ENCODE results near the gene TBCD.
"Not testable (repeated sequence)": the region's sequence is repeated elsewhere in the genome, so short reads cannot be mapped to it uniquely, and the experiment has no call there.

The TBCD gene

GRCh38 chr17:82962163-82962720 lies 210.4 kb downstream of the TBCD start:
- no peak for DNase-seq (ENCODE audit: low read depth)
- TF ChIP-seq MYC (IDR thresholded peaks at IDR 0.05; ENCODE audit: low read depth, low read length) (no peak), MAX (IDR thresholded peaks at IDR 0.05; ENCODE audit: low read depth, low read length) (no peak), CTCF (IDR thresholded peaks at IDR 0.05; ENCODE audit: low read depth, low read length) (no peak), POLR2A (IDR thresholded peaks at IDR 0.05; ENCODE audit: extremely low read depth, insufficient read length) (no peak)
- no peak overlapping the region for H3K4me3 ChIP-seq (ENCODE audit: low read depth, low read length)

DNA sequence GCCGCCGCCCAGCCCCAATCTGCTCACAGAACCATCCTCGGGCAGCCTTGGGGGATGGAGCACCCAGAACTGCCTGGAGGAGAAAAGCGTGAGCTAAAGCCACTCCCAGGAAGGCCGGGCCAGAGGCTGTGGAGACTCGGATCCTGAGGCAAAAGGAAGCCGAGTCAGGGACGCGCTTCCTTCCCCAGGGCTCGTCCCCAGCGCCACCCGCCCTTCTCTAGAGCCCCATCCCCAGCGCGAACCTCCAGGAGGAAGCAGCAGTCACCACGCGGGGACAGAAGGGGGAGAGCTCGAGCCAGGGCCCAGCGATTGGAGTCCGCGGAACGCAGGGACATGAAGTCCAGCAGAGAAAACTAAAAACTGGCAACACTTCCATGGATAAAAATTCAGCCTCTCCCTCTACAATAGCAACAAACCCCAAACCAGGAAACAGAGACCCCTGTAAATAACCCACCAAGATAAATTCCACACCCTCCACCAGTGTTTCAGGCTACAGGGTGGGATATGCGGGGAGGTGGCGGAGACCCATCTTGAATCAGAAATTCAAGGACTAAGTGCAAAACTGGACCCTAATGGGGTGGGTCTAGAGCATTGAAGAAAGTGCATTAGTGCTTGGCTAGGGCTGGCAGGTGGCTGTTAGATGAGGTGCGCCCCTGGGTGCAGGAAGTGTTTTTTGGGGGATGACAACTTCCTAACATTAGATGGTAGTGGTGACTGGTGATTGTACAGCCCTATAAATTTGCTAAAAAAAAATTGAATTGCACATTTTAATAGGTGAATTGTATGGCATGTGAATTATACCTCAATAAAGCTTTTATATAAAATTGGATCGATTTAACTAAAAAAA lies 211.5 kb downstream of the TBCD start:
- TF ChIP-seq MAX (IDR thresholded peaks at IDR 0.05; ENCODE audit: low read depth, low read length), result no peak
- no peak for TF ChIP-seq POLR2A (IDR thresholded peaks at IDR 0.05; ENCODE audit: extremely low read depth, insufficient read length)
- TF ChIP-seq CTCF (IDR thresholded peaks at IDR 0.05; ENCODE audit: low read depth, low read length), result no peak
- no peak for TF ChIP-seq MYC (IDR thresholded peaks at IDR 0.05; ENCODE audit: low read depth, low read length)
- no peak for DNase-seq (ENCODE audit: low read depth)
- no peak overlapping the region for H3K4me3 ChIP-seq (ENCODE audit: low read depth, low read length)

DNA sequence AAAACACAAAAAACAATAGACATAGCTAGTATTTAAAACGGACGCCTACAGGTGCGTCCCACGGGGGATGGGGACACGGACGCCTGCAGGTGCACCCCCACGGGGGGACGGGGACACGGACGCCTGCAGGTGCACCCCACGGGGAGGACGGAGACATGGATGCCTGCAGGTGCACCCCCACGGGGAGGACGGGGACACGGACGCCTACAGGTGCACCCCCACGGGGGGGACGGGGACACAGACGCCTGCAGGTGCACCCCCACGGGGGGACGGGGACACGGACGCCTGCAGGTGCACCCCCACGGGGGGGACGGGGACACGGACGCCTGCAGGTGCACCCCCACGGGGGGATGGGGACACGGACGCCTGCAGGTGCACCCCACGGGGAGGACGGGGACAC lies 212.6 kb downstream of the TBCD start:
- not testable (repeated sequence) for DNase-seq (ENCODE audit: low read depth); H3K4me3 ChIP-seq (ENCODE audit: low read depth, low read length)

DNA sequence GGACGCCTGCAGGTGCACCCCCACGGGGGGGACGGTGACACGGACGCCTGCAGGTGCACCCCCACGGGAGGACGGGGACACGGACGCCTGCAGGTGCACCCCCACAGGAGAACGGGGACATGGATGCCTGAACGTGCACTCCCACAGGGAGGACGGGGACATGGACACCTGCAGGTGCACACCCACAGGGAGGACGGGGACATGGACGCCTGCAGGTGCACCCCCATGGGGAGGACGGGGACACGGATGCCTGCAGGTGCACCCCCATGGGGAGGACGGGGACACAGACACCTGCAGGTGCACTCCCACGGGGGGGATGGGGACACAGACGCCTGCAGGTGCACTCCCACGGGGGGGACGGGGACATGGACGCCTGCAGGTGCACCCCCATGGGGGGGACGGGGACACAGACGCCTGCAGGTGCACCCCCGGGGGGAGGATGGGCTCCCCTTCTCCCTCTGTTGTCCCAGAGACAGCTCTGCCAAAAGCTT lies 213.0 kb downstream of the TBCD start:
- no peak for DNase-seq (ENCODE audit: low read depth)
- H3K4me3 ChIP-seq (ENCODE audit: low read depth, low read length), result no peak overlapping the region
- TF ChIP-seq POLR2A (IDR thresholded peaks at IDR 0.05; ENCODE audit: extremely low read depth, insufficient read length), result no peak
- no peak for TF ChIP-seq MAX (IDR thresholded peaks at IDR 0.05; ENCODE audit: low read depth, low read length)
- TF ChIP-seq MYC (IDR thresholded peaks at IDR 0.05; ENCODE audit: low read depth, low read length), result no peak

DNA sequence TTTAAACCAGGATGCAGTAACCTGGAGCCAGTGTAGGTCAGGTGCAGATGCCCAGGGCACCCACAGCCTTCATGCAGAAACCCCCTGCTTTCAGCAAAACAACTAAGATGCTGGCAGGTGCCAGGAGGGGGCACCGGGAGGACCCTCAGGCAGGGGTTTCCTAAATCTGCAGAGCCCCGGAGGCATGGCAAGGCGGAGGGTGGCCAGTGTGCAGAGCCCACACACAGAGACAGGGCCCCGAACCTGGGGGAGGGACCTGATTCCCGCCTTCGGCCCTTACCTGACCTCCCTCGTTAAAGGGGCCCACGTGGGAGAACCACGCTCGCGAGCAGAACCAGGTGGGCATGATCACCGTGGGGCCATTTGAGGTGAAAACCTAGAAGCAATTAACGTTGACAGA lies 213.5 kb downstream of the TBCD start:
- H3K4me3 ChIP-seq (ENCODE audit: low read depth, low read length), result no peak overlapping the region
- TF ChIP-seq MYC (IDR thresholded peaks at IDR 0.05; ENCODE audit: low read depth, low read length), result no peak
- no peak for TF ChIP-seq MAX (IDR thresholded peaks at IDR 0.05; ENCODE audit: low read depth, low read length)
- TF ChIP-seq CTCF (IDR thresholded peaks at IDR 0.05; ENCODE audit: low read depth, low read length), result no peak
- TF ChIP-seq POLR2A (IDR thresholded peaks at IDR 0.05; ENCODE audit: extremely low read depth, insufficient read length), result no peak
- no peak for DNase-seq (ENCODE audit: low read depth)

GRCh38 chr17:82966415-82966814 lies 214.6 kb downstream of the TBCD start:
- no peak for DNase-seq (ENCODE audit: low read depth)
- TF ChIP-seq CTCF (IDR thresholded peaks at IDR 0.05; ENCODE audit: low read depth, low read length), result no peak
- no peak for TF ChIP-seq MYC (IDR thresholded peaks at IDR 0.05; ENCODE audit: low read depth, low read length)
- TF ChIP-seq MAX (IDR thresholded peaks at IDR 0.05; ENCODE audit: low read depth, low read length), result no peak
- TF ChIP-seq POLR2A (IDR thresholded peaks at IDR 0.05; ENCODE audit: extremely low read depth, insufficient read length), result no peak
- no peak overlapping the region for H3K4me3 ChIP-seq (ENCODE audit: low read depth, low read length)

Data from NB4 (cell line).